Loucy (cell line): ENCODE data around the gene ZNF254.

Experiments
- H2AFZ ChIP-seq: fragments of 200-600 bp; sonication (generic); 2 replicates; pipeline ENCODE4 v1.6.0; 2016; ENCODE audit warnings: antibody characterized with exemption, mild to moderate bottlenecking, low read length, moderate library complexity
- H3F3A ChIP-seq: fragments of 200-600 bp; 2 replicates; pipeline ENCODE4 v1.6.0; 2016; ENCODE audit warnings: antibody characterized with exemption, low read depth, mild to moderate bottlenecking
- H3K27me3 ChIP-seq: fragments of 200-600 bp; sonication (generic); 2 replicates; pipeline ENCODE4 v1.6.1; 2014; ENCODE audit warnings: low read length, mild to moderate bottlenecking; ENCODE audit not compliant: insufficient read depth, poor library complexity, severe bottlenecking
- H3K36me3 ChIP-seq: fragments of 200-600 bp; sonication (generic); 2 replicates; pipeline ENCODE4 v1.6.1; 2016; ENCODE audit warnings: low read length; ENCODE audit not compliant: insufficient read depth
- H3K4me1 ChIP-seq: fragments of 200-600 bp; sonication (generic); 2 replicates; pipeline ENCODE4 v1.5.1; 2014; ENCODE audit warnings: low read length, mild to moderate bottlenecking; ENCODE audit not compliant: insufficient read depth, poor library complexity, severe bottlenecking
- H3K4me2 ChIP-seq: fragments of 200-600 bp; sonication (generic); 2 replicates; pipeline ENCODE4 v1.6.0; 2014; ENCODE audit warnings: antibody characterized with exemption, low read length, low read depth, mild to moderate bottlenecking; ENCODE audit not compliant: poor library complexity, severe bottlenecking
- H3K4me3 ChIP-seq: fragments of 200-600 bp; sonication (generic); 2 replicates; pipeline ENCODE4 v1.5.1; 2014; ENCODE audit warnings: low read length, mild to moderate bottlenecking, mixed read lengths; ENCODE audit not compliant: poor library complexity, severe bottlenecking
- H3K79me2 ChIP-seq: fragments of 200-600 bp; sonication (generic); 2 replicates; pipeline ENCODE4 v1.6.1; 2014; ENCODE audit warnings: low read length; ENCODE audit not compliant: insufficient read depth
- H3K9ac ChIP-seq: fragments of 200-600 bp; sonication (generic); 2 replicates; pipeline ENCODE4 v1.6.0; 2014; ENCODE audit warnings: mild to moderate bottlenecking, low read depth, low read length, moderate library complexity; ENCODE audit not compliant: poor library complexity, severe bottlenecking
- H3K9me2 ChIP-seq: fragments of 200-600 bp; sonication (generic); replicated peaks from 2 replicates; pipeline ENCODE4 v1.6.1; 2016; ENCODE audit warnings: low read depth, low read length, mixed read lengths
- H3K9me3 ChIP-seq: fragments of 200-600 bp; sonication (generic); 2 replicates; pipeline ENCODE4 v1.6.1; 2014; ENCODE audit warnings: mild to moderate bottlenecking, antibody characterized with exemption, low read length, low read depth; ENCODE audit not compliant: insufficient read depth
- H4K20me1 ChIP-seq: fragments of 200-600 bp; sonication (generic); 2 replicates; pipeline ENCODE4 v1.6.0; 2014; ENCODE audit warnings: antibody characterized with exemption, low read length, mild to moderate bottlenecking; ENCODE audit not compliant: insufficient read depth, poor library complexity, severe bottlenecking
- CTCF ChIP-seq: fragments of 200-600 bp; sonication (generic); conservative IDR thresholded peaks from 2 replicates; pipeline ENCODE4 v1.5.1; 2014; ENCODE audit warnings: mild to moderate bottlenecking, antibody characterized with exemption, low read length
- EZH2phosphoT487 ChIP-seq: fragments of 200-600 bp; IDR thresholded peaks from 2 replicates; pipeline ENCODE4 v1.6.1; 2018; ENCODE audit warnings: antibody characterized with exemption, mild to moderate bottlenecking, moderate library complexity, borderline replicate concordance

Gene ZNF254

GRCh38 chr19:24178207-24178606, 91.2 kb downstream of the ZNF254 start:
- Histone ChIP-seq H3K9ac (no peak overlapping the region), H3K9me2 (no peaks in the 10 kb centered on the region), H3K4me2 (no peak overlapping the region), H3K9me3 (peaks cover 7% of the 10 kb centered on the region; the same call in 1 of the 2 replicates), H2AFZ (no peak overlapping the region), H4K20me1 (no peaks in the 10 kb centered on the region), H3K79me2 (no peaks in the 10 kb centered on the region), H3K4me1 (no peaks in the 10 kb centered on the region), H3K4me3 (no peak overlapping the region), H3K27me3 (no peaks in the 10 kb centered on the region), H3K36me3 (no peaks in the 10 kb centered on the region), H3F3A (no peaks in the 10 kb centered on the region)
- TF ChIP-seq EZH2phosphoT487 (no peak), CTCF (no peak)
